ENCODE results near the gene JDP2.

Gene JDP2

DNA sequence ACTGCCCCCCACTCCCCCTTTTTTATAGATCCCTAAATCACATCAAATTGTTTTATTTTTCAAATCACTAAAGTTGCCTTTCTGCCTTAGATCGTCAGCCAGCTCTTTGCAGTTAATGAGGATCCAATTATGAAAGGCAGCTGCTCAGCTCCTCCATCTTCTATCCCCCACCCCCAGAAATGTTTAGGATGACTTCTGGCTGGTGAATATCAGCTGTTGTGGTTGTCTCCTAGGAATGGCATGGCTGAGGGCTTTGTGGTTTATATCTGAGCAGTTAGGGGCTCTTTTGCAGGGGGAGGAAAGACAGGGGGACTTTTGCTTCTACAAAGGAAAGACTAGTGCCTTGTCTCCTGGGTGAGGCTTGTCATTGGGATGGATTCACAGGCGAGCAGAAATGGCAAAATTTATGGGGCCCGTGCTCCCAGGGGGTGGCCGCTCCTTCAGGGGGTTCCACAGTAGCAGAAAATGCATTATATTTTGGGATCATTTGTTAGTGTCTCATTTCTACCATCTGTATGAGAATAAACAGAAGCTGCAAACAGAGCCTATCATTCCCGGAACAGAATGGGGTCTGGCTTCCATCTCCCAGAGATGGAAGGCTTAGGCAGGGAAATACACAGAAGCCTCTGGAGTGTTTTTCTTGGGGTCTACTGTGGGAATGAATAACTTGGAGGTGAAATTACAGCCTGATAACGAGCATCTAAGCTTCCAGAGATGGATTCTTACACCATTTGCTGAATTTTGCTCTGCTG lies 6.5 kb downstream of the JDP2 start:
- H3K4me3 ChIP-seq (ENCODE audit: control insufficient read depth, low read depth, low read length) = no peak overlapping the region
- TF ChIP-seq, protein P1, sequence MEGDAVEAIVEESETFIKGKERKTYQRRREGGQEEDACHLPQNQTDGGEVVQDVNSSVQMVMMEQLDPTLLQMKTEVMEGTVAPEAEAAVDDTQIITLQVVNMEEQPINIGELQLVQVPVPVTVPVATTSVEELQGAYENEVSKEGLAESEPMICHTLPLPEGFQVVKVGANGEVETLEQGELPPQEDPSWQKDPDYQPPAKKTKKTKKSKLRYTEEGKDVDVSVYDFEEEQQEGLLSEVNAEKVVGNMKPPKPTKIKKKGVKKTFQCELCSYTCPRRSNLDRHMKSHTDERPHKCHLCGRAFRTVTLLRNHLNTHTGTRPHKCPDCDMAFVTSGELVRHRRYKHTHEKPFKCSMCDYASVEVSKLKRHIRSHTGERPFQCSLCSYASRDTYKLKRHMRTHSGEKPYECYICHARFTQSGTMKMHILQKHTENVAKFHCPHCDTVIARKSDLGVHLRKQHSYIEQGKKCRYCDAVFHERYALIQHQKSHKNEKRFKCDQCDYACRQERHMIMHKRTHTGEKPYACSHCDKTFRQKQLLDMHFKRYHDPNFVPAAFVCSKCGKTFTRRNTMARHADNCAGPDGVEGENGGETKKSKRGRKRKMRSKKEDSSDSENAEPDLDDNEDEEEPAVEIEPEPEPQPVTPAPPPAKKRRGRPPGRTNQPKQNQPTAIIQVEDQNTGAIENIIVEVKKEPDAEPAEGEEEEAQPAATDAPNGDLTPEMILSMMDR (conservative IDR thresholded peaks at IDR 0.05; ENCODE audit: control insufficient read depth, insufficient read depth, low read depth, low read length) = no peak
- DNase-seq (ENCODE audit: low read depth) = no peak

DNA sequence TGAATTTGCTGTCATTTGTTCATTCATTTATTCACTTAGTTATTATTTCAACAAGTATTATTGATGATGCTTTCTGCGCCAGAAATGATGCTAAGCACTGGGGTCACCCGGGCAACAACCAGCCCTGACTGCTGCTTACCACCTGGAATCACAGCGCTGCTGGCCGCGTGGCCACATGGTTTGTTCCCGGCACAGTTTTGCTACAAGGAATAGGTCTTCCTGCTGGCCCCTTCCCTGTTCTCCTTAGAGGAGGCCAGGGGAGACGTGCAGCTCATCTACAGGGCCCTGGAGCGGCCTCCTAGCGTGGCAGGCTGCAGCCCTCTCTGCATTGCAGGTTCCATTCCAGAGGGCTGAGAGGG lies 7.0 kb downstream of the JDP2 start:
- no peak overlapping the region for H3K4me3 ChIP-seq (ENCODE audit: control insufficient read depth, low read depth, low read length)
- DNase-seq (ENCODE audit: low read depth) = no peak
- TF ChIP-seq, protein P1 (conservative IDR thresholded peaks at IDR 0.05; ENCODE audit: control insufficient read depth, insufficient read depth, low read depth, low read length) = no peak

DNA sequence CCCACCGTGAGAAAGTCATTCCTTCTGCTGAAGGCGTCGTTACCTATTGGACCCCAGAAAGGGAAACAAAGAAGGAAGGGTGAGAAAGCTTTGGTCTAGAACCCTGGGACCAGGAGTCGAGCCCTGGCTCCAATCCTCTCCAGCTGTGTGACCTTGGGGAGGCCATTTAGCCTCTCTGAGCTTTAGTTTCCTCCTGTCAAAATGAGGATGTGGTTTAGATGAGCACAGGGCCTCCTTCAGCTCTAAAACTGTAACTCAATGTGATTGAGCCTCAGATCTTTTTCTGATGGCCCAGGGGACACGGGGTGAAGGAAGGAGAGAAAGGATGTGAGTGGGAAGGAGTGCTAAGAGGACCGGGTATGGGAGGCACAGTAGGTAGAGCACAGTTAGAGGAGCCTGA lies 7.7 kb downstream of the JDP2 start:
- no peak for DNase-seq (ENCODE audit: low read depth)
- TF ChIP-seq, protein P1 (conservative IDR thresholded peaks at IDR 0.05; ENCODE audit: control insufficient read depth, insufficient read depth, low read depth, low read length) = no peak
- H3K4me3 ChIP-seq (ENCODE audit: control insufficient read depth, low read depth, low read length) = no peak overlapping the region

DNA sequence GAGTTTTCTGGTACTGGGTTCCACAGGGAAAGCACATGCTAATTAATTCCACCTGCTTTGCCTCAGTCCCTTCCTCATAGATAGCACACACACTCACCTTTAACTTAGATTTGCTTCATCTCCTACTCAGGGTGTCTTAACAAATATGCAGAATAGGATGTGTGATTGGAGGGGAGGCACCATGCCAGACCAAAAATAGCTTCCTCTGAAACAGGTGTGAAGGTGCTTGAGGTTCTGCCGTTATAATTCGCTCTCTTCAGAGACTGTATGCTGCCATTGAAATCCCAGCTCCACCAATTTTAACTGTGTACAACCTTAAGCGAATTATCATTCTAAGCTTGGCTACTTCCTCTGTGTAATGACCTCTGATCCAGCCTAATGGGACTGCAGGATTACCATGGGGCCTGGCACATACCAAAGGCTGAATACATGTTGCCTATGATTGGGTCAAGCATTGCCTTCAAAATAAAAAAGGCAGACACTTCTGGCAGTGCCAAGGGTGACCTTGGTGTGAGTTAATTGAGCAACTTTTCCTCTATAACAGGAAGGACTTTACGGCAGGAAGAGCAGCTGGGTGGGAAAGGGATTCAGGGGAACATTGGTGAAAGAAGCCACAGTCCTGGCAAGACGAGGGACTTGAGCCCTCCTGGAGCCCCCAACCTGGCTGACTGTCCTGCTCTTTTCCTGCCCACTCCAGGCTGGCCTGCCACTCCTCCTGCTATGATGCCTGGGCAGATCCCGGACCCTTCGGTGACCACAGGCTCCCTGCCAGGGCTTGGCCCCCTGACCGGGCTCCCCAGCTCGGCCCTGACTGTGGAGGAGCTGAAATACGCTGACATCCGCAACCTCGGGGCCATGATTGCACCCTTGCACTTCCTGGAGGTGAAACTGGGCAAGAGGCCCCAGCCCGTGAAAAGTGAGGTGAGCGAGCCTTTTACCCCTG lies 9.7 kb downstream of the JDP2 start:
- TF ChIP-seq, protein P1 (conservative IDR thresholded peaks at IDR 0.05; ENCODE audit: control insufficient read depth, insufficient read depth, low read depth, low read length) = no peak
- H3K4me3 ChIP-seq (ENCODE audit: control insufficient read depth, low read depth, low read length) = no peak overlapping the region
- DNase-seq (ENCODE audit: low read depth) = no peak

DNA sequence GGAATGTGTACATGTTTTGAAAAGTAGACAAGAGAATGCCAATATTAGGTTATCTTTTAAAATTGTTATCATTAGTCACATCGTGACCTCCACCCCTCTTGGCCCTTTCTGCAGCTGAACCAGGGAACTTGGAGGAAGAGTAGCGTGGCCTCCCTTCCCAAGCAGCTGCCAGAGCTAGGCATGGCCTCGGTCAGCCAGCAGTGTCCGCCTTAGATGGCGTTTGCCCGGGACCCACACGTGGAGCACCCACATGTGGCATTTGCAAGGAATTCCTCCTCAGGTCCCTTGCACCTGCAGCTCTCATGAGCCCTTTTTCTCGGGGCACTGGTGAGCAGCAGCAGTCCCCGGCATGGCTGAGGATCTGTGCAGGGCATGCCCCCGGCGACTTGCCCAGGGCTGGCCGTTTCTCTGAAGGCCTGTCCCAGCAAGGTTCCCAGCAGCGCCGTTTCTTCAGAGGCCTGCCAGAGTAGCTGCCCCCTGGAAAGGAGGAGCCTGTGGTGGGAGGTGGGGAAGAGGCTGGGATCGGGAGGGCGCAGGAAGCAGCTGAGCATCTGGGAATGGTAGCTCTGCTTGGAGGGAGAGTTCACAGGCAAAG lies 10.8 kb downstream of the JDP2 start:
- no peak for DNase-seq (ENCODE audit: low read depth)
- TF ChIP-seq, protein P1 (conservative IDR thresholded peaks at IDR 0.05; ENCODE audit: control insufficient read depth, insufficient read depth, low read depth, low read length) = no peak
- no peak overlapping the region for H3K4me3 ChIP-seq (ENCODE audit: control insufficient read depth, low read depth, low read length)

DNA sequence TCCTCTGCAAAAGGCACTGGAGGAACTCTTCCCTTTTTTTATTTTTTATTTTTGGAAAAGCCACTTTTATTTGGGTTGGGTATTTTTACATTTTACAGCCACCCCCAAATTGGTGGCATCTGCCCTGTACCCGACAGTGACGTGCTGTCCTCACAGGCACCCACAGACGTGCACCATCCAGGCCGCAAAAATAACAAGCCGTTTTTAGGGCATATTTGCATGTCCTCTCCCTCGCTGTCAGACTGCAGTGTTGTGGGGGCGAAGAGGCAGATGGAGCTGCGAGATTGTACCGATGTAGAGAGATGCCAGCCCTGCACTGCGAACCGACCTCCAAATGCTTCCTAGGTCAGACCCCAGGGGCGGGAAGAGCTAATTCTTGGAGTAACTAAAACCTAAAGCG lies 12.2 kb downstream of the JDP2 start:
- no peak for DNase-seq (ENCODE audit: low read depth)
- TF ChIP-seq, protein P1 (conservative IDR thresholded peaks at IDR 0.05; ENCODE audit: control insufficient read depth, insufficient read depth, low read depth, low read length) = no peak
- no peak overlapping the region for H3K4me3 ChIP-seq (ENCODE audit: control insufficient read depth, low read depth, low read length)

All from fibroblast of mammary gland (primary cell).